WTC11 (cell line): ENCODE measurements around the gene PER3. TPM values are rescaled to one million over a fixed set of nuclear protein-coding genes. Genes with fewer than 3 reads are reported as not detected.

ENCODE experiments used
- ATAC-seq: fragments of 200-7000 bp; cut with Tn5 transposase; 2 replicates; pipeline ENCODE4 v1.10.0; 2021; ENCODE audit warnings: mild to moderate bottlenecking, moderate library complexity
- CTCF ChIA-PET: fragments of 300-600 bp; sonication (Branson Sonifier 250); formaldehyde crosslinking; loops from one replicate; lab custom pipeline; 2021; ENCODE audit warnings: antibody characterized with exemption; lab: Charles Lee
- POLR2A ChIA-PET: fragments of 350-600 bp; sonication (Branson Sonifier 250); formaldehyde crosslinking; loops from one replicate; lab custom pipeline; 2021; ENCODE audit warnings: antibody characterized with exemption; lab: Charles Lee
- DNase-seq: peaks from one replicate; pipeline ENCODE4 v3.0.0; 2021; ENCODE audit warnings: low spot score
- H3K27ac Mint-ChIP-seq: 2 replicates; pipeline ENCODE4 v1.8.0; 2021; ENCODE audit warnings: mixed read lengths
- H3K27me3 Mint-ChIP-seq: 2 replicates; pipeline ENCODE4 v1.8.0; 2021; ENCODE audit warnings: low read depth, mild to moderate bottlenecking, moderate library complexity, mixed read lengths
- H3K36me3 Mint-ChIP-seq: 2 replicates; pipeline ENCODE4 v1.8.0; 2021; ENCODE audit warnings: mixed read lengths
- H3K4me1 Mint-ChIP-seq: 2 replicates; pipeline ENCODE4 v1.8.0; 2022; ENCODE audit warnings: mixed read lengths
- H3K4me3 Mint-ChIP-seq: 2 replicates; pipeline ENCODE4 v1.8.0; 2021; ENCODE audit warnings: mild to moderate bottlenecking, moderate library complexity, mixed read lengths
- H3K9me3 Mint-ChIP-seq: 2 replicates; pipeline ENCODE4 v1.8.0; 2021; ENCODE audit warnings: mixed read lengths
- CBFB ChIP-seq: sonication (generic); formaldehyde crosslinking; IDR thresholded peaks from 2 replicates; pipeline ENCODE4 v1.8.1; 2022; ENCODE audit warnings: mild to moderate bottlenecking, low read depth, missing genetic modification reagents
- FOXK1 ChIP-seq: sonication (generic); formaldehyde crosslinking; IDR thresholded peaks from 2 replicates; pipeline ENCODE4 v1.8.0; 2022; ENCODE audit warnings: mild to moderate bottlenecking, moderate library complexity, missing genetic modification reagents
- MXD4 ChIP-seq: fragments of 250-450 bp; sonication (Bioruptor Pico); IDR thresholded peaks from 2 replicates; pipeline ENCODE4 v1.8.0; 2021; ENCODE audit warnings: mild to moderate bottlenecking, moderate library complexity, borderline replicate concordance
- RORB ChIP-seq: fragments of 250-450 bp; sonication (Bioruptor Pico); IDR thresholded peaks from 2 replicates; pipeline ENCODE4 v1.9.0; 2021; ENCODE audit warnings: mild to moderate bottlenecking
- SMAD4 ChIP-seq: sonication (generic); formaldehyde crosslinking; IDR thresholded peaks from 2 replicates; pipeline ENCODE4 v1.8.0; 2022; ENCODE audit warnings: mild to moderate bottlenecking, missing genetic modification reagents
- TCF7 ChIP-seq: sonication (generic); formaldehyde crosslinking; IDR thresholded peaks from 2 replicates; pipeline ENCODE4 v1.8.0; 2022; ENCODE audit warnings: mild to moderate bottlenecking, low read depth, missing genetic modification reagents, moderate library complexity
- TEAD4 ChIP-seq: sonication (generic); formaldehyde crosslinking; IDR thresholded peaks from 2 replicates; pipeline ENCODE4 v1.8.0; 2022; ENCODE audit warnings: mild to moderate bottlenecking, missing genetic modification reagents
- ZNF219 ChIP-seq: sonication (generic); formaldehyde crosslinking; IDR thresholded peaks from 2 replicates; pipeline ENCODE4 v1.8.0; 2023; ENCODE audit warnings: missing genetic modification reagents, mild to moderate bottlenecking, borderline replicate concordance
- ZNF416 ChIP-seq: fragments of 250-450 bp; sonication (Bioruptor Pico); IDR thresholded peaks from 2 replicates; pipeline ENCODE4 v1.9.0; 2021; ENCODE audit warnings: mild to moderate bottlenecking, inconsistent platforms
- ZNF423 ChIP-seq: fragments of 250-450 bp; sonication (Bioruptor Pico); IDR thresholded peaks from 2 replicates; pipeline ENCODE4 v2.1.2; 2022; ENCODE audit warnings: mild to moderate bottlenecking, moderate library complexity
- ZNF671 ChIP-seq: fragments of 250-450 bp; sonication (Bioruptor Pico); IDR thresholded peaks from 2 replicates; pipeline ENCODE4 v1.8.0; 2021; ENCODE audit warnings: mild to moderate bottlenecking
- total RNA-seq: library from RNA; stranded (reverse); gene quantifications from 3 replicates; pipeline ENCODE4 v1.2.3, GENCODE V29; 2021
- TF ChIP-seq, protein P1 (sequence below): sonication (generic); formaldehyde crosslinking; IDR thresholded peaks from 2 replicates; pipeline ENCODE4 v1.8.0; 2022; ENCODE audit warnings: mild to moderate bottlenecking, missing genetic modification reagents
- TF ChIP-seq, protein P2 (sequence below): sonication (generic); formaldehyde crosslinking; conservative IDR thresholded peaks from 2 replicates; pipeline ENCODE4 v1.8.1; 2023; ENCODE audit warnings: mild to moderate bottlenecking, low read depth, missing genetic modification reagents, moderate library complexity
- TF ChIP-seq, protein P3 (sequence below): sonication (generic); formaldehyde crosslinking; IDR thresholded peaks from 2 replicates; pipeline ENCODE4 v1.8.1; 2022; ENCODE audit warnings: low read depth, missing genetic modification reagents, borderline replicate concordance
- TF ChIP-seq, protein P4 (sequence below): sonication (generic); formaldehyde crosslinking; IDR thresholded peaks from 2 replicates; pipeline ENCODE4 v1.8.1; 2022; ENCODE audit warnings: mild to moderate bottlenecking, missing genetic modification reagents, moderate library complexity, borderline replicate concordance
- TF ChIP-seq, protein P5 (sequence below): fragments of 250-450 bp; sonication (Bioruptor Pico); IDR thresholded peaks from 2 replicates; pipeline ENCODE4 v2.1.2; 2022; ENCODE audit warnings: mild to moderate bottlenecking, moderate library complexity

Gene PER3
- total RNA-seq, 1 experiment from 2014 or later, result 8.5 TPM

DNA sequence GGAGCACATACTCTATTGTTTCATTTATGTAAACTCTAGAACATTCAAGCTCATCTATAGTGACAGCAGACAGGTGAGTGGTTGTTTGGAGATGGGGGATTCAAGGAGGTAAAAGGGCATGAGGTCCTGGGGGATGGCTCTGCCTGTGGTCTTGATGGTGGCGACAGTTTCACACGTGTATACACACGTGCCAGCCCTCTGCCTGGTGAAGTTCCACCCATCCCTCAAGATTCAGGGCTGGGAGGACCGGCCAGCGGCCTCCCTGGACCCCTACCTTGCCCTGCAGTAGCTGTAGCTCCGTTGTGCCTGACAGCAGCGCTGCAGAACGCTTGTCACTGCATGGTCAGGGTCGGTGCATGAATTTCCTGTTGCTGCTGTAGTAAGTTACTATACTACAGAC is 107.7 kb downstream of the PER3 start:
- POLR2A ChIA-PET, result no interaction called here
- H3K36me3 Mint-ChIP-seq, result no peaks in the 10 kb centered on the region
- 0 out of 2 replicates have a peak, but pooled peaks cover 5% of the 10 kb centered on the region for H3K4me1 Mint-ChIP-seq
- no peaks in the 10 kb centered on the region; the same call in 1 of the 2 replicates for H3K27me3 Mint-ChIP-seq
- no peak for ATAC-seq
- H3K27ac Mint-ChIP-seq, result no peak overlapping the region
- no peak for DNase-seq
- CTCF ChIA-PET, result no interaction called here
- TF ChIP-seq FOXK1 (no peak), CBFB (no peak), RORB (CRISPR knock-in tag) (no peak)
- TF ChIP-seq, protein P1, sequence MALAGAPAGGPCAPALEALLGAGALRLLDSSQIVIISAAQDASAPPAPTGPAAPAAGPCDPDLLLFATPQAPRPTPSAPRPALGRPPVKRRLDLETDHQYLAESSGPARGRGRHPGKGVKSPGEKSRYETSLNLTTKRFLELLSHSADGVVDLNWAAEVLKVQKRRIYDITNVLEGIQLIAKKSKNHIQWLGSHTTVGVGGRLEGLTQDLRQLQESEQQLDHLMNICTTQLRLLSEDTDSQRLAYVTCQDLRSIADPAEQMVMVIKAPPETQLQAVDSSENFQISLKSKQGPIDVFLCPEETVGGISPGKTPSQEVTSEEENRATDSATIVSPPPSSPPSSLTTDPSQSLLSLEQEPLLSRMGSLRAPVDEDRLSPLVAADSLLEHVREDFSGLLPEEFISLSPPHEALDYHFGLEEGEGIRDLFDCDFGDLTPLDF (CRISPR knock-in tag), result no peak
- TF ChIP-seq, protein P2, sequence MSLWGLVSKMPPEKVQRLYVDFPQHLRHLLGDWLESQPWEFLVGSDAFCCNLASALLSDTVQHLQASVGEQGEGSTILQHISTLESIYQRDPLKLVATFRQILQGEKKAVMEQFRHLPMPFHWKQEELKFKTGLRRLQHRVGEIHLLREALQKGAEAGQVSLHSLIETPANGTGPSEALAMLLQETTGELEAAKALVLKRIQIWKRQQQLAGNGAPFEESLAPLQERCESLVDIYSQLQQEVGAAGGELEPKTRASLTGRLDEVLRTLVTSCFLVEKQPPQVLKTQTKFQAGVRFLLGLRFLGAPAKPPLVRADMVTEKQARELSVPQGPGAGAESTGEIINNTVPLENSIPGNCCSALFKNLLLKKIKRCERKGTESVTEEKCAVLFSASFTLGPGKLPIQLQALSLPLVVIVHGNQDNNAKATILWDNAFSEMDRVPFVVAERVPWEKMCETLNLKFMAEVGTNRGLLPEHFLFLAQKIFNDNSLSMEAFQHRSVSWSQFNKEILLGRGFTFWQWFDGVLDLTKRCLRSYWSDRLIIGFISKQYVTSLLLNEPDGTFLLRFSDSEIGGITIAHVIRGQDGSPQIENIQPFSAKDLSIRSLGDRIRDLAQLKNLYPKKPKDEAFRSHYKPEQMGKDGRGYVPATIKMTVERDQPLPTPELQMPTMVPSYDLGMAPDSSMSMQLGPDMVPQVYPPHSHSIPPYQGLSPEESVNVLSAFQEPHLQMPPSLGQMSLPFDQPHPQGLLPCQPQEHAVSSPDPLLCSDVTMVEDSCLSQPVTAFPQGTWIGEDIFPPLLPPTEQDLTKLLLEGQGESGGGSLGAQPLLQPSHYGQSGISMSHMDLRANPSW (CRISPR knock-in tag), result no peak
- TF ChIP-seq, protein P3, sequence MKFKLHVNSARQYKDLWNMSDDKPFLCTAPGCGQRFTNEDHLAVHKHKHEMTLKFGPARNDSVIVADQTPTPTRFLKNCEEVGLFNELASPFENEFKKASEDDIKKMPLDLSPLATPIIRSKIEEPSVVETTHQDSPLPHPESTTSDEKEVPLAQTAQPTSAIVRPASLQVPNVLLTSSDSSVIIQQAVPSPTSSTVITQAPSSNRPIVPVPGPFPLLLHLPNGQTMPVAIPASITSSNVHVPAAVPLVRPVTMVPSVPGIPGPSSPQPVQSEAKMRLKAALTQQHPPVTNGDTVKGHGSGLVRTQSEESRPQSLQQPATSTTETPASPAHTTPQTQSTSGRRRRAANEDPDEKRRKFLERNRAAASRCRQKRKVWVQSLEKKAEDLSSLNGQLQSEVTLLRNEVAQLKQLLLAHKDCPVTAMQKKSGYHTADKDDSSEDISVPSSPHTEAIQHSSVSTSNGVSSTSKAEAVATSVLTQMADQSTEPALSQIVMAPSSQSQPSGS (CRISPR knock-in tag), result no peak
- H3K9me3 Mint-ChIP-seq, result peaks cover 14% of the 10 kb centered on the region
- no peak overlapping the region for H3K4me3 Mint-ChIP-seq

DNA sequence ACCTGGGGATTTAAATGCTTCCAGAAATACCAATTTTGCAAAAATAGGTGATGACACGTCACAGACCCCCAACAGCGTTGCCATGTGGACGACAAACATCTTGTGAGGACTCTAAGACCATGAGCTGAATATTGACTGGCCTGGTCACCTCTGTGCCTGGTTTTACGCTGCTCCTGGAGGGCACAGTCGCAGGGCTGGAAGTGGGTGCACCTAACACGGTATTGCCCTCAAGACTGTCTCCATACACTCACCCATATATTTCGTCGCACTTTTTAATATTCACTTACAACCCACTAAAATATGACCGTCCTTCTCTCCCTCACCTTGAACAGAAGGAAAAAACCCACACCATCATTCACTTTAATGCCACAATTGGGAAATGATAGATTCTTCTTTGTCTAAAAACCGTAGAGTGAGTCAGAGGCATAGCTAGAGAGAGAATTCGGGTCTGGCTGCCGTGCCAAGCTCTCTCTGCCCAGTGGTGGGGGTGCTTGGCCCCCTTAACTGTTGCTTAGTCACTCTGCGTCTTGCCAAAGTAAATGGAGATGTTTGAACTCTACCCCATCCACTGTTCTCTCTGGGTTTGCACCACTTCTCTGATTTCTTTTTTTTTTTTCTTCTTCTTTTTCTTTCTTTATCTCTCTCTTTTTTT is 109.6 kb downstream of the PER3 start:
- ATAC-seq, result no peak
- no peak overlapping the region for H3K27ac Mint-ChIP-seq
- H3K9me3 Mint-ChIP-seq, result peaks cover 14% of the 10 kb centered on the region
- ChIA-PET POLR2A (interaction anchor here (0.6 to 1.0 kb wide), 2 partner anchors 12 to 403 kb away, joined by 4 to 8 read pairs; no protein-coding TSS in a partner anchor), CTCF (interaction anchor here (0.6 to 1.2 kb wide), 3 partner anchors 85 to 138 kb away, joined by 3 to 6 read pairs (median 4); no protein-coding TSS in a partner anchor)
- no peaks in the 10 kb centered on the region for H3K27me3 Mint-ChIP-seq
- no peaks in the 10 kb centered on the region for H3K36me3 Mint-ChIP-seq
- H3K4me3 Mint-ChIP-seq, result no peak overlapping the region
- 0 out of 2 replicates have a peak, but pooled peaks cover 5% of the 10 kb centered on the region for H3K4me1 Mint-ChIP-seq
- DNase-seq, result no peak
- TF ChIP-seq TEAD4 (CRISPR knock-in tag), result no peak
- TF ChIP-seq, protein P4, sequence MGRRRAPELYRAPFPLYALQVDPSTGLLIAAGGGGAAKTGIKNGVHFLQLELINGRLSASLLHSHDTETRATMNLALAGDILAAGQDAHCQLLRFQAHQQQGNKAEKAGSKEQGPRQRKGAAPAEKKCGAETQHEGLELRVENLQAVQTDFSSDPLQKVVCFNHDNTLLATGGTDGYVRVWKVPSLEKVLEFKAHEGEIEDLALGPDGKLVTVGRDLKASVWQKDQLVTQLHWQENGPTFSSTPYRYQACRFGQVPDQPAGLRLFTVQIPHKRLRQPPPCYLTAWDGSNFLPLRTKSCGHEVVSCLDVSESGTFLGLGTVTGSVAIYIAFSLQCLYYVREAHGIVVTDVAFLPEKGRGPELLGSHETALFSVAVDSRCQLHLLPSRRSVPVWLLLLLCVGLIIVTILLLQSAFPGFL (CRISPR knock-in tag), result no peak
- TF ChIP-seq, protein P5, sequence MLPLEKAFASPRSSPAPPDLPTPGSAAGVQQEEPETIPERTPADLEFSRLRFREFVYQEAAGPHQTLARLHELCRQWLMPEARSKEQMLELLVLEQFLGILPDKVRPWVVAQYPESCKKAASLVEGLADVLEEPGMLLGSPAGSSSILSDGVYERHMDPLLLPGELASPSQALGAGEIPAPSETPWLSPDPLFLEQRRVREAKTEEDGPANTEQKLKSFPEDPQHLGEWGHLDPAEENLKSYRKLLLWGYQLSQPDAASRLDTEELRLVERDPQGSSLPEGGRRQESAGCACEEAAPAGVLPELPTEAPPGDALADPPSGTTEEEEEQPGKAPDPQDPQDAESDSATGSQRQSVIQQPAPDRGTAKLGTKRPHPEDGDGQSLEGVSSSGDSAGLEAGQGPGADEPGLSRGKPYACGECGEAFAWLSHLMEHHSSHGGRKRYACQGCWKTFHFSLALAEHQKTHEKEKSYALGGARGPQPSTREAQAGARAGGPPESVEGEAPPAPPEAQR (CRISPR knock-in tag), result no peak
- no peak for TF ChIP-seq TCF7
- no peak for TF ChIP-seq ZNF416 (CRISPR knock-in tag)
- no peak for TF ChIP-seq ZNF671
- TF ChIP-seq ZNF219 (CRISPR knock-in tag), result no peak
- TF ChIP-seq ZNF423 (CRISPR knock-in tag), result no peak
- TF ChIP-seq MXD4 (CRISPR knock-in tag), result no peak
- TF ChIP-seq SMAD4 (CRISPR knock-in tag), result no peak

Other genes with a start within 250 kb of the PER3 start
- 34.7 to 50.2 TPM (median 40.2 TPM) in 3 replicates for gene VAMP3, start 13.0 kb upstream of the PER3 start, total RNA-seq
- not detected in 3 replicates for gene UTS2, start 68.8 kb downstream of the PER3 start, total RNA-seq
- gene TNFRSF9, start 156.5 kb downstream of the PER3 start, total RNA-seq, result 0.11 to 0.14 TPM in 2 of 3 replicates, not detected in the other
- 337 to 343 TPM (median 340 TPM) in 3 replicates for gene PARK7, start 177.4 kb downstream of the PER3 start, total RNA-seq
- 34.5 to 44.6 TPM (median 35.8 TPM) in 3 replicates for gene ERRFI1, start 242.0 kb downstream of the PER3 start, total RNA-seq